Activated CD4-positive, CD25-positive, alpha-beta regulatory T cell treated with anti-CD3 and anti-CD28 coated beads, Interleukin-2, amount 50 U/mL, for 16 hours (primary cell): ENCODE data around the gene EXOSC1.
"Not testable (repeated sequence)": the region's sequence is repeated elsewhere in the genome, so short reads cannot be mapped to it uniquely, and the experiment has no call there.

ENCODE experiments used
- DNase-seq: peaks from one replicate; pipeline ENCODE4 v3.0.0-alpha.2; 2020; ENCODE audit warnings: low read depth, low spot score

Gene EXOSC1

DNA sequence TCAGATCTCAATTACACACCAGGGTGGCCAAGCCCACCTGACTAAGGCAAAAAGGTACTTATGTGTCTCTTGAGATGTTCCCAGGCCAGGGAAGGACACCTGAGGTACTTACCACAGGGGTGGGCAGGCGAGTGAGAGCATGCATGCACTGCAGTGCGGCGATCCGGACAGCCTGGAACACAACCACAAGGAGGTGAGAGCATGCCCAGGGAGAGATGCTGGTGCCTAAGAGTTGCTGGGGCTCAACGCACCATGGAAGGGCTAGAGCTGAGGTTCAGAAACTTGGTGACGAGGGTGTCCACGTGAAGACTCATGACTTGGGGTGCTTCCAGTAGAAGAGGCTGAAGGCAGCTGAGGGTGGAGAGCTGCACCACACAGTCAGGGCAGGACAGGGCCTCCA, 13.3 kb upstream of the EXOSC1 start:
- no peak for DNase-seq

GRCh38 chr10:97456686-97457065, 10.9 kb upstream of the EXOSC1 start:
- DNase-seq = no peak

DNA sequence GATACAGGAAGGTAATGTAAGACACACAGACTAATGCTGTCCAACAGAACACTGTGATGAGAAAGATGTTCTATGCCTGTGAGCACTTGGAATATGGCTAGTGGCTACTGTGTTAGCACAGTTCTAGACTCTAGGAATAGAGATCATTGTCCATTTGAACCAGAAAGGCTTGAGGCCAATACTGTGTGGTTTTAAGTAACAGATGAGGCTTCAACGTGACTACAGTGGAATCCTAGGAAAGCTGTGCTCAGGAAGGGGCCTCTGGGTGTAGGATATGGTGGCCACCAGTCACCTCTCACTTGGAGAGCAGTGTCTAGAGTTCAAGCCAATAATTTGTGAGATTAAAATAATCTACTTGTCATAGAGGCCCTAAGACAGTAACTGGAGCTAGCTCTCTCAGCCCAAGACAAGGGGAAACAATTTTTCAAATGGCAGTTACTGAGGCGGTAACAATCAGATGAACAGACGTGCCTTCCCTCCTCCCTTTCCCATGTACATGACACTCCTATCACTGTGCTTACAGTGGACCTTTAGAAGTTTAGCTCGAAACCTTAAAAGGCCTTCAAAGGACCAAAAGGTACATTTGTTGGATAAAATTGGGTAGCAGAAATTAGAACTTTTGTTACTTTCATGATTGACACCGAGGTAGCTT, 10.4 kb upstream of the EXOSC1 start:
- DNase-seq = no peak

DNA sequence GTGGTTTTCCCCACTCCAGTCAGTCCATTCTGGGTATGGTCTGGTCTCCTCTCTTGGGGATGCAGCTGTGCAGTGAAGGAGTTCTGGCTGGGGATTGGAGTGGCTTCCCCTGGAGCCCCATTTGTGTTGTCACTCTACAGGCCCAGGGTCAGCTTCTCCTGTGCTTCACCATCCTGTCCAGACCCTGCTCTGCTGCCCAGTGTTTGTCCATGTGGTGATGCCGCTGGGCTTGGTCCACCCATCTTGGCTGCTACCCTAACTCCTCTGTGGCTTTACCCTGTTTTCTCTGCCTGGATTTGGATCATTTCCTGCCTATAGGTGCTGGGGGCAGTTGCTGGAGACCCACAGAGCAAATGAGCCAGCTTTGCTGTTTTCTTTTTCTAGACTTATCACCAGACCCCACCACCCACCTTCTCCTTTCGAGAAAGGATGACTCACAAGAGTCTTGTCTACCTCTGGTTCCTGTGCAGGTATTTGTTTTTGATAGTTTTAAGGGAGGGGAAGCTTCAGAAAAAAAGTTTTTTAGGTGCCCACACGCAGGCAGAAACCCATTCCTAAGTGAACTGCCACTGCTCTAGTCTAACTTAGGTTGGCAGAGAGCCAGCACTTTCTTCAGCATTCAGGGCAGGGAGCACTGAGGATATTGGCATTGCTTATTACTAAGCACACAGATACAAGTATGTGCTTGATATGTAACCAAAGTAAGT, 8.7 kb upstream of the EXOSC1 start:
- no peak for DNase-seq

DNA sequence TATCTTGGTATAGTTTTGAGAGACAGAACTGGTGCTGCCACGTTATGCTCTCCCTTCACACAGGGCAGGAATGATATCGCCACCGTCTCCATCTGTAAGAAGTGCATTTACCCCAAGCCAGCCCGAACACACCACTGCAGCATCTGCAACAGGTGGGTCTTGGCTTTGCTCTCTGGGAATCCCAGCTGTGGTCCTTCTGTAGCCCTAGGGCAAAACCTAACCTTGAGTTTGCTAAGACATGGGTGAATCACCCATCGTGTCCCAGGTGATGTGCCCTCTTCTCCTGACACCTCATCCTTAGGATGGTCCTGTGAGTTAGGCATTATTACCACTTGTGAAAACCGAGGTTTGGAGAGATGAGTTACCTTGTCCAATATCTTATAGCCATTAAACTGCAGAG, 6.5 kb upstream of the EXOSC1 start:
- DNase-seq = no peak

- no peak for DNase-seq
Observed at GRCh38 chr10:97451605-97452004, 5.8 kb upstream of the EXOSC1 start.

DNA sequence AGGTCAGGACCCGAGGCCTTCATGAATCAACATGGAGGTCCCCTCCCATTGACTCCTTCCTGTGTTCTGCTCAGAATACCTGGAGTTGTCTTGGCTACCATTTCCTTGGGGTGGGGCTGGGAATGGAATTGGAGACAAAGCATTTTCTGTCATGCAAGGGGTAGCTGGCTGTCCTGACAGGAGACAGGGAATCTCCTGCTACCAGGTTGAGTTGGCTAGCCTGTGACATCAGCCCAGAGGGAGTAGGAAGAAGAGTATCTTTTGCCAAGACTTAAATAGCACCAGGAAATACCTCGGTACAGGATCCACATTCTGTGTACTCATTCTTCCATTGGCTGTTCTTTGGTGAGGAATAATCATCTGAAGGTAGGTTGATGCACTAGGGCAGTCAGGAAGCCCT, 5.0 kb upstream of the EXOSC1 start:
- DNase-seq = no peak

GRCh38 chr10:97445357-97445721, 467 bp downstream of the EXOSC1 start:
- DNase-seq = no peak

DNA sequence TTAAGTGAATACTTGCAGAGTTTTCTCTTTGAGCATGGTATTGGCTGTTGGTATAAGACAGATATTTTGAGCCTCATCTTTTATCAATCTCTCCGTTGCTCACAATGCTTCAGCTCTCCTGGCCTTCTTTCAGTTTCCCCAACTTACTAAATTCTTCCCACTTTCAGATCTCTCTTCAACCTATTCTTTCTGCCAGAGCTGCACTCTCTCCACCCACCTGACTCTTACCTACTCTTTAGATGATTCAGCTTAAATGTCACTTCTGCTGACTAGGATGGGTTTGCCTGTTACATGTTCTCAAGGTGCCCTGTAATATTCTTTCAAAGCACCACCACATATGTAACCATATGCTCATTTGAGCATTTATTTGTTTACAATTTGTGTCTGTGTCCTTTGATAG, 1.6 kb downstream of the EXOSC1 start:
- no peak for DNase-seq

DNA sequence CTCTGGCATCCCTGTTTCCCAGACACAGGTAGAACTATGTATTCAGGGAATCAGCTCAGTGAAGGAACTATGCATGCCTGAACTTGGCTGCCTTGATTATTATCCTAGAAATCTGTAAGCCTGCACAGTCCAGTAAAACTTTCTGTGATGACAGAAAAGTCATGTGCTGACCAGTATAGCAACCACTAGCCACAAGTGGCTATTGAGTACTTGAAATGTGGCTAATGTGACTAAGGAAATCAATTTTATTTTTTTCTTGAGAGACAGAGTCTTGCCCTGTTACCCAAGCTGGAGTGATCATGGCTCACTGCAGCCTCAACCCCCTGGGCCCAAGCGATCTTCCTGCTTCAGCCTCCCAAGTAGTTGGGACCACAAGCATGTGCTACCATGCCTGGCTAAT, 3.5 kb downstream of the EXOSC1 start:
- DNase-seq = no peak

- no peak for DNase-seq
Observed at GRCh38 chr10:97435211-97435610, 10.6 kb downstream of the EXOSC1 start.

DNA sequence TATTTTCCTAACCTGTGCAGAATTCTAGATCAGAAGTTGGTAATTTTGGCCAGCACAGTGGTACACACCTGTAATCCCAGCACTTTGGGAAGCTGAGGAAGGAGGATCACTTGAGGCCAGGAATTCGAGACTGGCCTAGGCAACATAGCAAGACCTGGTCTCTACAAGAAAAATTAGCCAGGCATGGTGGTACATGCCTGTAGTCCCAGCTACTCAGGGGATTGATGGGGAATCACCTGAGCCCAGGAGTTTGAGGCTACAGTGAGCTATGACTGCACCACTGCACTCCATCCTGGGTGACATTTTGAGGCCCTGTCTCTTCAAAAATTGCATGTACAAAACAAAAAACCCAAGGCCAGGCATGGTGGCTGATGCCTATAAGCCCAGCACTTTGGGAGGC, 11.2 kb downstream of the EXOSC1 start:
- DNase-seq = no peak

DNA sequence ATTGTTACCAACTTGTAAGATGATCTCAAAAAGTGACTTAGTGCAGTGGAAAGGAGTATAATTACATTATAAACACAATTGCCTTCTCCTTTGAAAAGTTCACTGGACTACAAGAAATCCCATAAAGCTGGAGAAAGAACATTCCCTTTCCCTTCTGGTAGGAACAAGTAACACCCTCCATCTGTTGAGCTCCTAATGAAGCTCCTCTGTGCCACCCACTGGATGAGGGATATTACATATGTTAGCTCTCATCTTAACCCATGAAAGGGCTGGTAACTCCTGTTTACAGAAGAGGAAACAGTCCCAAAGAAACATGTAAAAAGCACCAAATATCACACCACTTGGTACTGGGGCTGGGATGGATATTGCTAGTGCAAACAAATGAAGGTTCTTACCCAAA, 11.8 kb downstream of the EXOSC1 start:
- no peak for DNase-seq

GRCh38 chr10:97428572-97428981, 17.2 kb downstream of the EXOSC1 start:
- no peak for DNase-seq

- no peak for DNase-seq
Observed at GRCh38 chr10:97427571-97428179, 18.1 kb downstream of the EXOSC1 start.

GRCh38 chr10:97426776-97427570, 18.8 kb downstream of the EXOSC1 start:
- DNase-seq = no peak

DNA sequence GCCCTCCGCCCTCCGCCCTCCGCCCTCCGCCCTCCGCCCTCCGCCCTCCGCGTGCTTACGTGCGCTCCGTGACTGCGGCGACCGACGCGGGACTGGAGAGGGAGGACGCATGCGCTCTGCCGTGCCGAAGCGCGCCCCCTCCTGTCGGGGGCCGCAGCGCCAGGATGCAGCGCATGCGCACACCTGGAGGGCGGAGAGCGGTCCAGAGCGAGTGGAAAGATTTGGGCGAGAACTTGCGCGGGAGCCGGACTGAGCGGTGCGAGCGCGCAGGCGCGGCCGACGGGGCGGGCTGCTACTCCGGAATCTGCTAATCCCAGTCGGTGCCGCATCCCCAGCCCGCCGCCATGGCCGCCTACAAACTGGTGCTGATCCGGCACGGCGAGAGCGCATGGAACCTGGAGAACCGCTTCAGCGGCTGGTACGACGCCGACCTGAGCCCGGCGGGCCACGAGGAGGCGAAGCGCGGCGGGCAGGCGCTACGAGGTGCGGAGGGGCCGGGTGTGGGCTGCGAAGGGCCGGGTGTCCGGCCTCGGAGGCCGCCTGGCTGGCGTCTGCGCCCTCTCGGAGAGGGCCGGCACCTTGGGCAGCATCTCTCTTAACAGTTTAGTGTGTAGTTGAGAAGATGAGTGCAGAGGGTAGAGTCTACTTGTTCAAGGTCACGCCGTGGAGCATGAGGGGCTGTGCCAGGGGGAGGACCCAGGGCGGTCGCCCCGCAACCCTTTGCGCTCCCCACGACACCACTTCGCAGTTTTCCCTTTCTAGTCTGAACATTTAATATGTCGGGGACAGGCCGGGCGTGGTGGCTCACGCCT, 19.6 kb downstream of the EXOSC1 start, which contains the start of gene PGAM1:
PGAM1 (plus strand) TSS at position 228 of the 812 bp plus-strand sequence; CDS start at position 345, 117 bp downstream.
- DNase-seq = peak; percentile 87

GRCh38 chr10:97423757-97424098, 22.1 kb downstream of the EXOSC1 start:
- not testable (repeated sequence) for DNase-seq

DNA sequence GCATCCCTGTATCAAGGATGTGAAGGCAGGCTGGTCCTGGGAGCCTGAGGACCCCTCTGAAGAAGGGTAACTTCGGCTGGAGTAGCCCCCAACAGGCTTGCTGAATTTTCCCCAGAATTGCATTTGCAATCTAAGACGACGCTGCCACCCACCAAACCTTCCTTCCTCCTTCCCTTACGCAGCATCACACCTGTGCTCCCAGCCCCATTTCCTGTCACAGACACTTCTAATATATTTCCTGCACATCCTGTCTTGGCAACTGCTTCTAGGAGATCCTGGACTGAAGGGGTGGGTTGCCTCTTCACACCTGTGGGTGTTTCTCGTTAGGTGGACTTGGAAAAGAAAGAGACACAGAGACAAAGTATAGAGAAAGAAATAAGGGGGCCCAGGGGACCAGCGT, 29.2 kb downstream of the EXOSC1 start:
- DNase-seq = no peak

DNA sequence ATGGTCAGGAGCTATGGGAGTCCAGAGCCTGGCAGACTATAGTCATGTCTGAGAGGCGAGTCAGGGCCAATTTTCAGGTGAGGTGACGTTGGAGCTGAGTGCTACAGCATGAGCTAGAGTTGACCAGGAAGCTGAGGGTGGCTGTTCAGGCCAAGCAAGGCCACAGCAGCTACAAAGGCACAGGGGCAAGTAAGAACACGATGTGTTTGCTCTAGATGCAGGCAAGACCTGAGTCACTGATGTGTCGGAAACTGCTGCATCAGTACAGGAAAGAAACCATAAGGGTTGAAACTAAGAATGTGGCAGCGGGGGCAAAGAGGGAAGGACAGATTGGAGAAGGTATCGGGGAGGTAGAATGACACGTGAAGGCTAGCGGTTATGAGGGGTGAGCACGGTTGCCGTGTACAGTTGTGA, 32.9 kb downstream of the EXOSC1 start:
- DNase-seq = no peak

DNA sequence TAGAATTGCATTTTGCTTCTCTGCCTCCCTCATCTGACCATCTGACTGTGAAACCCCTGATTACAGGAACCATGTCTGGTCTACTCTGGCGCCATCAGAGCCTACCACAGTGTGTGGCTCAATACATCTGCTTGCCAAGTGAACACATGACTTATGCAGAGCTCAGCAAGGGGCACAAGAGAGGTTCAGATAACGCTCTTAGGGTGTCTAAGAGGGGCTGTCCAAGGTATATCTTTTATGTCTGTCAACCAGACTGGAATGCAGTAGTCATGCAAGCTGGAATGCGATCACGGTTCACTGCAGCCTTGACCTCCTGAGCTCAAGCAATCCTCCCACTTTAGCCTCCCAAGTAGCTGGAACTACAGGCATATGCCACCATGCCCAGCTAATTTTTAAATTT, 34.4 kb downstream of the EXOSC1 start:
- DNase-seq = no peak
